SHP77 (cell line): ENCODE measurements around the gene RBM10.

Experiments
- DNase-seq, 2 experiments: peaks; one replicate each; lab custom pipeline; 2025; lab: John Stamatoyannopoulos, UW

Gene RBM10

GRCh38 chrX:47235691-47236103, 90.7 kb downstream of the RBM10 start:
- no peak for DNase-seq
